C1 segment of cervical spinal cord (tissue), 14 donors: ENCODE results near the gene GNS.
"Not testable (repeated sequence)": the region's sequence is repeated elsewhere in the genome, so short reads cannot be mapped to it uniquely, and the experiment has no call there.

Experiments
- DNase-seq, 14 donors: peaks; one replicate each; lab custom pipeline; 2025; lab: John Stamatoyannopoulos, UW

GNS gene

DNA sequence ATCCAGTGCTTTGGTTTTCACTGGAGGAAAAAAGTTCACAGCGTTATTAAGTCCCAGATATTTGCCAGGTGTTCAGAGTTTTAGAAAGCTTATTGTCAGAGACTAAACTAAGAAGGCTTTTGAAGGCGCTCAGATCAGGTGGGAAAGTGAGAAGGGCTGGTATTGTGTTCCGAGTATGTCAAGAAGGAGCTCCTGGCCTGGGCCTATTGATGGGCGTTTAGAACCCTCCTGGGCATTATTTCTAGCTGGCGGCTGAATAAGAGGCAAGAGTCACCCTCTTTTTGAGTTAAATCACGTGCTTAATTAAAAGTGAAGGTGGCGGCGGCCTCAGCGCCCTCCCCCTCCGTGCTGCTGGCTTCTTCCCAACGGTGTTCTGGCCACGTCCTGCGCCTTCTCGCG is 20.9 kb upstream of the GNS start:
- no peak for DNase-seq

DNA sequence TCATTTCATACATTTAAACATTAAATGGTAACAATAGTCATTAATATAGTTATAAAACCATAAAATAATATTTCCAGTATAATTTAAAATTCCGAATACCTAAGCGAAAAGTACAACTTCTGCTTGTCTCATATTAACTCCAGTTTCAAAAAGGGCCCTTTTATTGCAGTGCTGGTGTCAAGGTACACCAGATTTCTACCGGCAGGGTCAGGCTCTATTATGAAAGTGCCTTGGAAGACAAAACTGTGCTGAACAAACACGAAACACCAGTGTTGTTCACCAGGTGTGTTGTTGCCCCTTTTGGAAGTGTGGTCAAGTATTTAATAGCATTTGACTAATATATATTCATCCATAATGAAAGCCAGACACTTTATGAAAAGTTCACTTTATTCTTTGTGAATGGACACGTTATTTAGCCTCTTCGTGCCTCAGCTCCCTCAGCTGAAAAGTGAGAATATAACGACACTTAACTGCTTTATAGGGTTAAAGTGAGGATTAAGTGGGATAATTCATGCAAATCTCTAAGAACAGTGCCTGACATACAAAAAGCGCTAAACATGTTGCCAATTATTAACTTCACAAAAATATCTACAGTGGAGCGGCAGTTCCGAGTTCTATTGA is 20.3 kb upstream of the GNS start:
- no peak for DNase-seq

DNA sequence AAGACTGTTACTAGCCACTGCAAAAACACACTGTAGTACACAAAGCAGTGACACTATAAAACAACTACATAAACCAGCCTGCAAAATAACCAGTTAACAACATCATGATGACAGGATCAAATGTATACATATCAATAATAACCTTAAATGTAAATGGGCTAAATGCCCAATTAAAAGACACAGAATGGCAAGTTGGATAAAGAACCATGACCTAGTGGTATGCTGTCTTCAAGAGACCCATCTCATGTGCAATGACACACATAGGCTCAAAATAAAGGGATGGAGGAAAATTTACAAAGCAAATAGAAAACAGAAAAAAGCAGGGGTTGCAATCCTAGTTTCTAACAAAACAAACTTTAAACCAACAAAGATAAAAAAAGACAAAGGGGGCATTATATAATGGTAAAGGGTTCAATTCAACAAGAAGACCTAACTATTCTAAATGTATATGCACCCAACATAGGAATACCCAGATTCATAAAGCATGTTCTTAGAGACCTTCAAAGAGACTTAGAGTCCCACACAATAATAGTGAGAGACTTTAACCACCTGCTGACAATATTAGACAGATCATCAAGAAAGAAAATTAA is 16.0 kb upstream of the GNS start:
- not testable (repeated sequence) for DNase-seq

- DNase-seq = no peak
These were observed 14.2 kb upstream of the GNS start for GRCh38 chr12:64773386-64773785.

DNA sequence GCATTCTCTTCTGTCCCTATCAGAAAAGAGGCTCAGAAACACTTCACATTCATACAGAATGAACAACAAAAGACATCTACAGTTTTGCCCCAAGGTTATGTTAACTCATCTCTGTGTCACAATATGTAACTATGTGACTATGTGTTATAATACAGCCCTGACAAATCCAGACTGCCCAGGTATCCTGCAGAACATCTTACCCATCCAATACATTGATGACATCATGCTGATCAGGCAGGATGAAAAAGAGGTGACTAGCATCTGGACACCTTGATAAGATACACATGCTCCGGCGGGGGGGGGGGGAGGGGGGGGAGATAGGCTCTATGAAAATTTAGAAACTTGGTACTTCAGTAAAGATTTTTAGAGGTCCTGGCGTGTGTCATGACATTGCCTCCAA is 8.3 kb upstream of the GNS start:
- DNase-seq = no peak

GRCh38 chr12:64760808-64761573 is 1.8 kb upstream of the GNS start:
- DNase-seq = no peak

DNA sequence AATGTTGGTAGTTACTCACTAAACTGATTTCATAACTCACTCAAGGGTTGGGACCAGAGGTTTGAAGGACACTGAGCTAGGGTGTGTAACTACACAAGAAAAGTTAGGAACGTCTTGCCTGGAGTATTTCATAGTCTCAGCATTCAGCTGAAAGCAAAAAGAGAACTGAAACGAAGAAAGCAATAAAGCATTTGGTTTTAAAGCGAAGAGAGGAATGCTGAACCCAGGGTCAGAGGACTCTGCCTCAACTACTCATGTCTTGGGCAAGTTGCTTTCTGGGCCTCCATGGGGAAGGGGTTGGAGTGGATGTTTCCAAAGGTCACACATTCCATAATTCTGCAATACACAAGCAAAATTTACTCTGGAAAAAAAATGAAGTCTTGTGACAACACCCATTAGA is 1.4 kb downstream of the GNS start:
- DNase-seq = no peak

DNA sequence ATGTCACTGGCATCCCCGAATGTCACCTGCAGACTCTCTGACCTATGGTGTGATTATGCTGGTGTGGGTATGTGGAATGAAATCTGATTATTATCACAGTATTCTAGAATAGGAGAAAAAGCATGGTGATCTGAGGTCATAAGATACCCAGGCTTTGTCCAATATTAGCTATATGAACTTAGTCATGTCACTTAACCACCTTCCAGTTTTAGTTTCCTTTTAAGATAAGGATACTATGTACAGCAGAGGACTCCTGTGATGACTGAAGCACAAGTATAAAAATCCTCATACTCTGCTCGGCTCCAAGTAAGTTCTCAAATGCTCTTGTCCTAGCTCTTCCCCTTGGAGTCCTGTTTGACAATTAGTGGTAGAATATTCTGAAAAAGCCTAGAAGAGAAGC is 2.8 kb downstream of the GNS start:
- no peak for DNase-seq

GRCh38 chr12:64753427-64753826 is 5.8 kb downstream of the GNS start:
- DNase-seq = no peak

DNA sequence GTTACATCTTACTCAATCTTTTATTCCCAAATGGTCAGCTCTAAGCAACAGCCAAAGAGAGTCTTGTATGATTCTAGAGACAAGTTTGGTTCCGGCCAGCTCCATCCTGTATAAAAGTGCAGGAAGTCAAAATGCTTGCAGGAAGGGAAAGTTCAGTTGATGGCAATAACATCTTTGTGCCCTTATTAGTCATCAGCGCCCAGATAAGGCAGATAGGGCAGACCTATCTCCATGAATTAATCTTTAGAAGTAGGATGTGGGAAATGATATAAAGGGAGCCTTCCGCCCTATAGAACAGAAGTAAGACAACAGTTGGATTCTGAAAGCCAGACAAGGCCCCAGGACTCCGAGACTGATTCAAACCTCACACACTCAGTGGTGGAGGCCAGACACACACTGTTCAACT is 6.4 kb downstream of the GNS start:
- no peak for DNase-seq

- DNase-seq = no peak
These were observed 7.2 kb downstream of the GNS start for GRCh38 chr12:64752032-64752431.

DNA sequence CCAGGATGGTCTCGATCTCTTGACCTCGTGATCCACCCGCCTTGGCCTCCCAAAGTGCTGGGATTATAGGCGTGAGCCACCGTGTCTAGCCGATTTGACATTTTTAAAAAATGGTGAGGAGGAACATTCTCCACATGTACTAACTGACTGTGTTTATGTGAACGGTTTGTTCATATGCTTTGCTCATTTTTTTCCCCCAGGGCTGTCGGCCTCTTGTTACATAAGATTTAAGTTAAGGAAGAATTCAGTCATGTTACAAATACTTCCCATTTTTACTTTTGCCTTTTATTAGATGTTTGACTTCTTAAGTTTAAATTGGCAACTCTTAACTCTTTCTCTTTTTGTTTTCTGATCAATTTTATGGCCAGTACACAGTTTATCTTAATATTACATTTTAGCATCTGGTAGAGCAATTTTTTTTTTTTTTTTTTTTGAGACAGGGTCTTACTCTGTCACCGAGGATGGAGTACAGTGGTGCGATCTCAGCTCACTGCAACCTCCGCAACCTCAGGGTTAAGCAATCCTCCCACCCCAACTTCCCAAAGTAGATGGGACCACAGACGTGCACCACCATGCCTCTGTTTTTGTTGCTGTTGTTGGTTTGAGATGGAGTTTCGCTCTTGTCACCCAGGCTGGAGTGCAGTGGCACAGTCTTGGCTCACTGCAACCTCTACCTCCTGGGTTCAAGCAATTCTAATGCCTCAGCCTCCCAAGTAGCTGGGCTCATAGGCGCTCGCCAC is 9.6 kb downstream of the GNS start:
- no peak for DNase-seq

DNA sequence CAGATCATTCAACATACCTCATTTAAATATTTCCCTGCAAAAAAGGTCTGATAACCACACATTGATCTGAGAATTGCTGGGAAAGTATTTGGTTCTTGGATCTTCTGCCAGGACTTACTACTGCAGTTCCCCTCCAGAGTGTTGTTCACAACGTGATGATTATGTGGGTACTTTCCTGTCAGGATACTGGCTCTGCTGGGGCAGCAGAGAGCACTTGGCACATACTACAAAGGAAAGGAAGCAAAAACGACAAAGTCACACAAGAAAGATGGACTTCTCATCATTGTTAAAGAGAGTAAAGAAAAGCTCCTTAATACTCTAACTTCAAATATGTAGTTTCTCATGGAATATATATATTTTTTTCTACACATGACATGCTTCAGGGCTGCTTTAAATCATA is 11.5 kb downstream of the GNS start:
- DNase-seq = no peak

DNA sequence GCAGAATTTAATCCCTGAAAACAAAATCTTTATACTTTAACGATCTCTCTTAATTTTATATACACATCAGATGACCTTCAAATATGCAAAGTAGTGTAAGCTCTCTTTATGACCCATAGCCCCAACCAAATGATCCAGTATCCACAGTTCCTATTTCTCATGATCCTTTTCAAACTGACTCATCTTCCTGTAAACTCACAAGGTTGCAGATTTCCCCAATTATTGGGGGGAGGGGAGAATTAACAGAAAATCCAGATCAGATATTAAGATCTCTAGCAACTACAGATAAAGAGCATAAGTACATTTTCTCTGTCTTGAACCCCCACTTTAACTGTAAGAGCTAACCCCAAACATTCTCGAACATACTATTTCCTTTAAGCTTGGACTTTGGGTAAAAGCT is 12.5 kb downstream of the GNS start:
- DNase-seq = no peak

DNA sequence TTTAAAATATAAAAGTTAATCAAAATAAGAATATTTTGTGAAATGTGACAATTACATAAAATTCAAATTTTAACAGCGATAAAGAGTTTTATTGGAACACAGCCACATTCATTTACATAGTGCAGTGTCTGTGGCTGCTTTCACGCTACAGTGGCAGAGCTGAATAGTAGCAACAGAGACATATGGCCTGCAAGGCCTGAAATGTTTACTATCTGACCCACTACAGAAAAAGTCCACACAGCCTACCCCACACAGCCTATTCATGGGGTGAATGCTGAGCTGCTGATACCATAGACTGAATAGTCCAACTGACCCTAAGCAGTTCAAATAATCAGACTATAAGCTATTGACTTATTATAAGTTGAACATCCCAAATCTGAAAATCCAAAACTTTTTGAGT is 13.2 kb downstream of the GNS start:
- no peak for DNase-seq

DNA sequence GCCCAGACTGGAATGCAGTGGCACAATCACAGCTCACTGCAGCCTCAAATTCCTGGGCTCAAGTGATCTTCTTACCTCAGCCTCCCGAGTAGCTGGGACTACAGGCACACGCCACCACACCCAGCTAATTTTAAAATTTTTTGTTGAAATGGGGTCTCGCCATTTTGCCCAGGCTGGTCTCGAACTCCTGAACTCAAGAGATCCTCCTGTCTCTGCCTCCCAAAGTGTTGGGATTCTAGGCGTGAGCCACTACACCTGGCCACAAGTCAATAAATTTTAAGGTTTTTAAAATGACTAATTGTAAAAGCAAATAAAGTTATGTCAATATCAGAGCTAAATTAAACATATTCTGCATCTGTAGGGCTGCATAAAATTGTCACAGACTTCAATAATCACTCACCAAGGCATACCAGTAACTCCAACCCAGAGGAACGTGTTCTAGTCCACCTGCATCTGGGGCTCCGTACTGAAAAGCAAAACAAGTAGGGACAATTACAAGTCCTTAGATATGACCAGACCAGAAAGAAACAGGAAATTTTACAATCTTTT is 13.9 kb downstream of the GNS start:
- DNase-seq = no peak

GRCh38 chr12:64744422-64745258 is 14.6 kb downstream of the GNS start:
- no peak for DNase-seq

- DNase-seq = no peak
These were observed 16.0 kb downstream of the GNS start for GRCh38 chr12:64743206-64743605.

DNA sequence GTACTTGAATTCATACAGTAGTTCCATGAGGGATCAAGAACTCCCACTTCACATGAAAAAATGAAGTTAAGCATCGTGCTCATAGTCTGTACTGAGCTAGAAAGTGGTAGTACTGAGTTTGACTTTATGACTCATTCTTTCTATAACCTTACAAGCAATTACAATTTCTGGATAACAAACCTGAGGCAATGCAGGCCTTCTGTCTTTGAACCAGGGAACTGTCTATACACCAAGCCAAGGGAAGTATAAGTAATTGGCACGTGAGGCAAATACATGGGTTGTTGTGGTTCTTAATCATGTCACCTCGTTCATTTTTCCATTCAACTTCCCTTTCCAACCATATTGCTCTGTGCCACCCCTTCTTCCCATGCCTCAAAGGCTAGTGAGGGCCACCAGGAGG is 16.8 kb downstream of the GNS start:
- DNase-seq = no peak

DNA sequence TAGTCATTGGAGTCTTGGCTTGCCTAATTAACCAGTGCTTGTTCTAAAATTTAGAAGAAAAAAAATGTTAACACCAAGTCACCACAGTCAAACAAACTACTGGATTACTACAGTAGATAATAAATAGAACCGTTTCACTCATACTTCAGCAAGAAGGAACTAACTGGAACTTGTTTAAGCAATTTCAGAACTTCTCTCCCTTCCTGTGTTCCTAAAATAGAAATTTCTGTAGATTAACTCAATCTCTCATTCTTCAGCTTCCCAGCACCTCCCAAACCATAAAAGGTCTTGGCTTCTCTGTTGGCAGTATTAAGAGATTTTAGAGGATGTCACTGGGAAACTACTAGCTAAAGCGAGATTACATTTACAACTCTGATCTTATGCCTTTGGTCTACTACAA is 18.6 kb downstream of the GNS start:
- no peak for DNase-seq

- DNase-seq = no peak
These were observed 19.4 kb downstream of the GNS start for GRCh38 chr12:64739778-64740177.
